HCT116 (cell line): ENCODE data around the gene HPDL. TPM values are rescaled to one million over a fixed set of nuclear protein-coding genes. Genes with fewer than 3 reads are reported as not detected.

Experiments used
- ATAC-seq: fragments of 200-7000 bp; cut with Tn5 transposase; 2 replicates; pipeline ENCODE4 v1.9.1; 2020; ENCODE audit warnings: mild to moderate bottlenecking, moderate library complexity
- BruUV-seq: library from RNA; stranded (reverse); fragments of 400-500 nt; replicated peaks from 2 replicates; lab custom pipeline; 2021; lab: Mats Ljungman, UMichigan
- CTCF ChIA-PET: fragments of 300-600 bp; sonication (Branson Sonifier 250); formaldehyde crosslinking; loops from one replicate; lab custom pipeline; 2021; ENCODE audit warnings: antibody characterized with exemption; lab: Charles Lee
- POLR2A ChIA-PET: fragments of 300-600, 350-600 bp; sonication (Branson Sonifier 250); formaldehyde crosslinking; loops from one replicate; lab custom pipeline; 2021; ENCODE audit warnings: antibody characterized with exemption; lab: Charles Lee
- RAD21 ChIA-PET, 2 experiments: fragments of 300-600 bp; sonication (Branson Sonifier 250); formaldehyde crosslinking; loops; one replicate each; lab custom pipeline; 2023; ENCODE audit warnings: low total read pairs in 2 of 2; ENCODE audit not compliant: uncharacterized antibody in 2 of 2, unreplicated experiment in 2 of 2, low non-redundant PET in 1 of 2; lab: Charles Lee
- DNase-seq: peaks from one replicate; pipeline ENCODE4 v3.0.0-alpha.2; 2010; ENCODE audit warnings: low read depth, low spot score
- H2AFZ ChIP-seq: fragments of 200-600 bp; shearing (Covaris generic), sonication (generic); 2 replicates; pipeline ENCODE4 v1.6.1; 2017; ENCODE audit warnings: low read depth, mixed run types, mixed read lengths, antibody characterized with exemption, low read length; ENCODE audit not compliant: poor library complexity, severe bottlenecking
- H3K27ac ChIP-seq: 2 replicates; pipeline ENCODE4 v1.5.1; 2012; ENCODE audit warnings: low read depth, low read length
- H3K27me3 ChIP-seq: fragments of 200-600 bp; sonication (generic); 2 replicates; pipeline ENCODE4 v1.6.1; 2016; ENCODE audit warnings: mixed run types, low read length, mixed read lengths; ENCODE audit not compliant: insufficient read depth
- H3K36me3 ChIP-seq, 2 experiments: fragments of 200-500 bp in 1 of 2; fragments of 200-600 bp in 1 of 2; sonication (Bioruptor generic) in 1 of 2; sonication (generic) in 1 of 2; 2 replicates each; pipeline versions ENCODE4 v1.5.1 to v1.6.1; 2014 to 2016; ENCODE audit warnings: low read length in 2 of 2, inconsistent platforms in 1 of 2, mixed read lengths in 1 of 2, mixed run types in 1 of 2; ENCODE audit not compliant: insufficient read depth in 2 of 2, control insufficient read depth in 1 of 2
- H3K4me1 ChIP-seq, 2 experiments: fragments of 200-600 bp in 1 of 2; sonication (generic) in 1 of 2; 2 replicates each; pipeline versions ENCODE4 v1.5.1 to v1.6.1; 2012 to 2017; ENCODE audit warnings: low read length in 2 of 2, inconsistent platforms in 1 of 2, mild to moderate bottlenecking in 1 of 2, mixed read lengths in 1 of 2, mixed run types in 1 of 2, moderate library complexity in 1 of 2; ENCODE audit not compliant: insufficient read depth in 2 of 2, control insufficient read depth in 1 of 2
- H3K4me2 ChIP-seq: fragments of 200-600 bp; sonication (generic); 2 replicates; pipeline ENCODE4 v1.6.1; 2017; ENCODE audit warnings: mixed run types, low read length, mixed read lengths
- H3K4me3 ChIP-seq, 2 experiments: fragments of 200-600 bp in 1 of 2; sonication (generic) in 1 of 2; replicated peaks in 1 of 2; 2 replicates each; pipeline ENCODE4 v1.5.1; 2011 to 2016; ENCODE audit warnings: low read length in 2 of 2, control low read depth in 1 of 2, low read depth in 1 of 2, mild to moderate bottlenecking in 1 of 2, mixed read lengths in 1 of 2, mixed run types in 1 of 2
- H3K79me2 ChIP-seq: fragments of 200-600 bp; sonication (generic); 2 replicates; pipeline ENCODE4 v1.6.1; 2017; ENCODE audit warnings: mild to moderate bottlenecking, mixed run types, low read length, moderate library complexity, mixed read lengths; ENCODE audit not compliant: insufficient read depth
- H3K9ac ChIP-seq: fragments of 200-600 bp; sonication (generic); 2 replicates; pipeline ENCODE4 v1.6.1; 2016; ENCODE audit warnings: low read length, mixed read lengths
- H3K9me2 ChIP-seq: fragments of 200-600 bp; sonication (generic), shearing (Covaris generic); 2 replicates; pipeline ENCODE4 v1.6.1; 2017; ENCODE audit warnings: mixed run types, mild to moderate bottlenecking, moderate library complexity; ENCODE audit not compliant: insufficient read depth
- H3K9me3 ChIP-seq, 2 experiments: fragments of 200-500 bp in 1 of 2; fragments of 200-600 bp in 1 of 2; sonication (Bioruptor generic) in 1 of 2; sonication (generic) in 1 of 2; 2 replicates each; pipeline ENCODE4 v1.6.1; 2014 to 2017; ENCODE audit warnings: low read length in 2 of 2, mixed read lengths in 2 of 2, inconsistent platforms in 1 of 2, low read depth in 1 of 2, mild to moderate bottlenecking in 1 of 2, mixed run types in 1 of 2, moderate library complexity in 1 of 2; ENCODE audit not compliant: control insufficient read depth in 1 of 2, insufficient read depth in 1 of 2
- H4K20me1 ChIP-seq: fragments of 200-600 bp; sonication (generic), shearing (Covaris generic); 2 replicates; pipeline ENCODE4 v1.6.1; 2017; ENCODE audit warnings: mixed run types, mild to moderate bottlenecking, moderate library complexity; ENCODE audit not compliant: insufficient read depth
- EGR1 ChIP-seq: IDR thresholded peaks from 2 replicates; pipeline ENCODE4 v1.6.1; 2012; ENCODE audit warnings: low read depth
- ELF1 ChIP-seq: IDR thresholded peaks from 2 replicates; pipeline ENCODE4 v1.6.1; 2012; ENCODE audit warnings: low read depth, borderline replicate concordance
- JUND ChIP-seq: IDR thresholded peaks from 2 replicates; pipeline ENCODE4 v1.6.1; 2012
- RAD21 ChIP-seq: IDR thresholded peaks from 2 replicates; pipeline ENCODE4 v1.6.1; 2012; ENCODE audit warnings: low read depth, mild to moderate bottlenecking
- SP1 ChIP-seq: IDR thresholded peaks from 2 replicates; pipeline ENCODE4 v1.6.1; 2012; ENCODE audit warnings: low read depth
- TCF7L2 ChIP-seq: IDR thresholded peaks from 2 replicates; pipeline ENCODE4 v1.7.0; 2011; ENCODE audit warnings: borderline replicate concordance, inconsistent platforms; ENCODE audit not compliant: insufficient read depth, insufficient read length; ENCODE audit errors: extremely low read depth
- ZFX ChIP-seq: fragments of 450-650 bp; IDR thresholded peaks from 2 replicates; pipeline ENCODE4 v1.6.1; 2017
- intact Hi-C: fragments of 100-400 bp; cut with micrococcal nuclease; formaldehyde crosslinking; loops from 2 replicates; pipeline ENCODE4 v1.10.0; 2022
- total RNA-seq: library from RNA; stranded (reverse); gene quantifications from one replicate; pipeline ENCODE4 v1.2.1, GENCODE V29; 2021; ENCODE audit not compliant: unreplicated experiment
- TF ChIP-seq, protein P1 (sequence below): IDR thresholded peaks from 2 replicates; pipeline ENCODE4 v1.6.1; 2012; ENCODE audit warnings: low read depth
- TF ChIP-seq, protein P2 (sequence below): IDR thresholded peaks from 2 replicates; pipeline ENCODE4 v1.6.1; 2011; ENCODE audit warnings: mild to moderate bottlenecking, low read length, moderate library complexity; ENCODE audit not compliant: insufficient replicate concordance; ENCODE audit errors: extremely low read depth
- TF ChIP-seq, protein P3 (sequence below): IDR thresholded peaks from 2 replicates; pipeline ENCODE4 v1.6.1; 2012

The HPDL gene
- total RNA-seq, 1 experiment from 2014 or later: not detected

GRCh38 chr1:45355683-45356082 lies 29.0 kb downstream of the HPDL start:
- Histone ChIP-seq H3K79me2 (no peaks in the 10 kb centered on the region), H2AFZ (no peak overlapping the region), H3K27me3 (no peaks in the 10 kb centered on the region), H3K4me2 (peak overlapping the region; percentile 49), H3K27ac (no peak overlapping the region), H3K9me2 (no peaks in the 10 kb centered on the region), H4K20me1 (no peaks in the 10 kb centered on the region), H3K9me3 (no peaks in the 10 kb centered on the region), H3K9ac (no peak overlapping the region), H3K4me1 (peaks cover 13 to 20% of the 10 kb centered on the region in 2 experiments), H3K4me3 (no peak overlapping the region), H3K36me3 (no peaks in the 10 kb centered on the region)
- TF ChIP-seq TCF7L2: no peak
- TF ChIP-seq, protein P1, sequence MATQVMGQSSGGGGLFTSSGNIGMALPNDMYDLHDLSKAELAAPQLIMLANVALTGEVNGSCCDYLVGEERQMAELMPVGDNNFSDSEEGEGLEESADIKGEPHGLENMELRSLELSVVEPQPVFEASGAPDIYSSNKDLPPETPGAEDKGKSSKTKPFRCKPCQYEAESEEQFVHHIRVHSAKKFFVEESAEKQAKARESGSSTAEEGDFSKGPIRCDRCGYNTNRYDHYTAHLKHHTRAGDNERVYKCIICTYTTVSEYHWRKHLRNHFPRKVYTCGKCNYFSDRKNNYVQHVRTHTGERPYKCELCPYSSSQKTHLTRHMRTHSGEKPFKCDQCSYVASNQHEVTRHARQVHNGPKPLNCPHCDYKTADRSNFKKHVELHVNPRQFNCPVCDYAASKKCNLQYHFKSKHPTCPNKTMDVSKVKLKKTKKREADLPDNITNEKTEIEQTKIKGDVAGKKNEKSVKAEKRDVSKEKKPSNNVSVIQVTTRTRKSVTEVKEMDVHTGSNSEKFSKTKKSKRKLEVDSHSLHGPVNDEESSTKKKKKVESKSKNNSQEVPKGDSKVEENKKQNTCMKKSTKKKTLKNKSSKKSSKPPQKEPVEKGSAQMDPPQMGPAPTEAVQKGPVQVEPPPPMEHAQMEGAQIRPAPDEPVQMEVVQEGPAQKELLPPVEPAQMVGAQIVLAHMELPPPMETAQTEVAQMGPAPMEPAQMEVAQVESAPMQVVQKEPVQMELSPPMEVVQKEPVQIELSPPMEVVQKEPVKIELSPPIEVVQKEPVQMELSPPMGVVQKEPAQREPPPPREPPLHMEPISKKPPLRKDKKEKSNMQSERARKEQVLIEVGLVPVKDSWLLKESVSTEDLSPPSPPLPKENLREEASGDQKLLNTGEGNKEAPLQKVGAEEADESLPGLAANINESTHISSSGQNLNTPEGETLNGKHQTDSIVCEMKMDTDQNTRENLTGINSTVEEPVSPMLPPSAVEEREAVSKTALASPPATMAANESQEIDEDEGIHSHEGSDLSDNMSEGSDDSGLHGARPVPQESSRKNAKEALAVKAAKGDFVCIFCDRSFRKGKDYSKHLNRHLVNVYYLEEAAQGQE: no peak
- TF ChIP-seq SP1: no peak
- TF ChIP-seq, protein P2, sequence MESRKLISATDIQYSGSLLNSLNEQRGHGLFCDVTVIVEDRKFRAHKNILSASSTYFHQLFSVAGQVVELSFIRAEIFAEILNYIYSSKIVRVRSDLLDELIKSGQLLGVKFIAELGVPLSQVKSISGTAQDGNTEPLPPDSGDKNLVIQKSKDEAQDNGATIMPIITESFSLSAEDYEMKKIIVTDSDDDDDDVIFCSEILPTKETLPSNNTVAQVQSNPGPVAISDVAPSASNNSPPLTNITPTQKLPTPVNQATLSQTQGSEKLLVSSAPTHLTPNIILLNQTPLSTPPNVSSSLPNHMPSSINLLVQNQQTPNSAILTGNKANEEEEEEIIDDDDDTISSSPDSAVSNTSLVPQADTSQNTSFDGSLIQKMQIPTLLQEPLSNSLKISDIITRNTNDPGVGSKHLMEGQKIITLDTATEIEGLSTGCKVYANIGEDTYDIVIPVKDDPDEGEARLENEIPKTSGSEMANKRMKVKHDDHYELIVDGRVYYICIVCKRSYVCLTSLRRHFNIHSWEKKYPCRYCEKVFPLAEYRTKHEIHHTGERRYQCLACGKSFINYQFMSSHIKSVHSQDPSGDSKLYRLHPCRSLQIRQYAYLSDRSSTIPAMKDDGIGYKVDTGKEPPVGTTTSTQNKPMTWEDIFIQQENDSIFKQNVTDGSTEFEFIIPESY: no peak
- TF ChIP-seq JUND: no peak
- TF ChIP-seq, protein P3, sequence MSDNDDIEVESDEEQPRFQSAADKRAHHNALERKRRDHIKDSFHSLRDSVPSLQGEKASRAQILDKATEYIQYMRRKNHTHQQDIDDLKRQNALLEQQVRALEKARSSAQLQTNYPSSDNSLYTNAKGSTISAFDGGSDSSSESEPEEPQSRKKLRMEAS: no peak
- TF ChIP-seq RAD21: no peak
- no peak for TF ChIP-seq ZFX
- TF ChIP-seq ELF1: no peak
- TF ChIP-seq EGR1: no peak
- intact Hi-C loops: no loop called here
- CTCF ChIA-PET: interaction anchor here (0.9 to 2.7 kb wide), 3 partner anchors 137 to 341 kb away, joined by 3 to 11 read pairs (median 5); partner anchors contain the start of genes CCDC163 and MMACHC
- RAD21 ChIA-PET: interaction anchor here in 1 of 2 experiments (1.1 kb wide), 1 partner anchor 137 kb away, joined by 3 read pairs; no protein-coding TSS in a partner anchor
- ATAC-seq (no peak), DNase-seq (no peak)
- POLR2A ChIA-PET: interaction anchor here (1.0 to 2.1 kb wide), 3 partner anchors 16 to 341 kb away, joined by 3 to 11 read pairs (median 4); partner anchors contain the start of genes MUTYH and TOE1
- BruUV-seq: no TSS peak
